ENCODE measurements around the gene CMTM1. TPM values are rescaled to one million over a fixed set of nuclear protein-coding genes. Genes with fewer than 3 reads are reported as not detected.
A peak's percentile ranks its signal among the peaks of the same experiment; 100 is the strongest.

The CMTM1 gene
- total and polyA plus RNA-seq, 2 donors from 2014 or later, result 4.6 TPM; not detected in 1

DNA sequence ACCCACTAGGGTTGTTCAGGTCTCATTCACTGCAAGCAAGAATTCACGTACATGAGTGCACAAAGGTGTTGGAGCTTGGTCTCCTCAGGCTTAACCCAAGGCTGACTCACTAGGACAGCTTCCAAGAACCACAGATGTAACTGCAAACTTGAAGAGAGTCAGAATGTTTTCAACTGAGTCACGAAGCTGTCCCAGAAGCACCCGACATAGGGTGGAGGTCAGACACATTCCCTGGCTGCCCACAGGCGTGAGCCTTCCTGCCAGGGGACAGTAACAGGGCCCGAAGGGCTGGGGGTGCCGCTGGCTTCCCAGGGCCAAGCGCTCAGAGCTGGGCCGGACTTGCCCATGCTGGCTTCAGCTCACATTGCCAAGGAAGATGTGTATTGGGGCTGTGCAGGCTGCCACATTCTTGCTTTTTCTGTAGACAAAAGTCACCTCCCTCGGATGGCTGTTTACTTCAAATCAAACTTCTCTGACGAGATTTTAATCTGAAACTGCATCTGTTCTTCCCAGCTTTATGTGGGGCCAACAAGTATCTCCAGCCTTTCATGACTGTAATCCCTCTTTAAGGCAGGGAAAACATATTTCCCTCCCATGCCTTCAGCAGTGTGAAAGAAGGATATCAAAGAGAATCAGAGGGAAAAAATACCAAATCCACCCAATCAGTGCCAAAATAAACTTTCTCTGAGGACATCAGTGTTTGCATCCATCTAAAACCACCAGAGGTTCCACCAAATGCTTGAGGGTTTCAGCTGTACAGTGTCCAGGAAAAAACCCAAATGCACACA, 52.5 kb downstream of the CMTM1 start:
- FAIRE-seq, result no peak
- TF ChIP-seq, protein P1, sequence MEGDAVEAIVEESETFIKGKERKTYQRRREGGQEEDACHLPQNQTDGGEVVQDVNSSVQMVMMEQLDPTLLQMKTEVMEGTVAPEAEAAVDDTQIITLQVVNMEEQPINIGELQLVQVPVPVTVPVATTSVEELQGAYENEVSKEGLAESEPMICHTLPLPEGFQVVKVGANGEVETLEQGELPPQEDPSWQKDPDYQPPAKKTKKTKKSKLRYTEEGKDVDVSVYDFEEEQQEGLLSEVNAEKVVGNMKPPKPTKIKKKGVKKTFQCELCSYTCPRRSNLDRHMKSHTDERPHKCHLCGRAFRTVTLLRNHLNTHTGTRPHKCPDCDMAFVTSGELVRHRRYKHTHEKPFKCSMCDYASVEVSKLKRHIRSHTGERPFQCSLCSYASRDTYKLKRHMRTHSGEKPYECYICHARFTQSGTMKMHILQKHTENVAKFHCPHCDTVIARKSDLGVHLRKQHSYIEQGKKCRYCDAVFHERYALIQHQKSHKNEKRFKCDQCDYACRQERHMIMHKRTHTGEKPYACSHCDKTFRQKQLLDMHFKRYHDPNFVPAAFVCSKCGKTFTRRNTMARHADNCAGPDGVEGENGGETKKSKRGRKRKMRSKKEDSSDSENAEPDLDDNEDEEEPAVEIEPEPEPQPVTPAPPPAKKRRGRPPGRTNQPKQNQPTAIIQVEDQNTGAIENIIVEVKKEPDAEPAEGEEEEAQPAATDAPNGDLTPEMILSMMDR (IDR thresholded peaks at IDR 0.05; ENCODE audit: borderline replicate concordance, extremely low read depth, insufficient read depth), result no peak
- Histone ChIP-seq H3K36me3 (ENCODE audit: control insufficient read depth in 2 of 3, insufficient read depth in 3 of 3, low read length in 3 of 3) (peaks cover 0 to 39% (median 15%) of the 10 kb centered on the region in 3 donors), H3K4me3 (ENCODE audit: low read length in 3 of 3) (no peak overlapping the region), H3K4me1 (ENCODE audit: control insufficient read depth in 2 of 3, insufficient read depth in 2 of 3, low read depth in 1 of 3, low read length in 3 of 3) (no peaks in the 10 kb centered on the region), H3K9me3 (ENCODE audit: control insufficient read depth in 2 of 3, insufficient read depth in 1 of 3, low read length in 3 of 3) (no peaks in the 10 kb centered on the region), H3K27ac (ENCODE audit: low read depth in 2 of 2, low read length in 2 of 2) (no peak overlapping the region), H3K27me3 (ENCODE audit: control insufficient read depth, insufficient read depth, low read length) (no peaks in the 10 kb centered on the region), H3K9ac (ENCODE audit: low read length in 3 of 3) (no peak overlapping the region)
- intact Hi-C loops (cut with DNase I), result no loop called here
- no peak for DNase-seq

- DNase-seq, result peak in 3 of 5 donors; percentile 38 to 67 (median 39)
Observed at GRCh38 chr16:66619534-66620428, 53.5 kb downstream of the CMTM1 start.

DNA sequence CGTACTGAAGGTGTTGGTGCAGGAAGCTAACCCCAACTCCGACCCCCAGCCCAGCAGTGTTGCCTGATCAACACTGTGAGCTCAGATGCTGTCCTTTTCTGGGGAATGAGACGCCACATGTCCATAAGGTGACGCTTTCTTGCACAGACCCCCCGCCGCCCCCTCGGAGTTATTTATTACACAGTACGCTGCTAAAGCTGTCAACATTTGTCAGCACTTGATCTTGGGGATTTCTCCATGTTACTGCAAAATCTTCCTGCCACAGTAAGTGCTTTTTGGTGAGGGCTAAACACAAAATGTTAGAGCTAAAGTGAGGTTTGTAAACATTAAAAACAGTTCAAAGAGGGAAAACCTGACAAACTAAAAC, 54.2 kb downstream of the CMTM1 start:
- H3K27ac ChIP-seq (ENCODE audit: low read depth in 2 of 2, low read length in 2 of 2), result no peak overlapping the region
- intact Hi-C loops (cut with DNase I), result no loop called here
- H3K9ac ChIP-seq (ENCODE audit: low read length in 3 of 3), result no peak overlapping the region

More at GRCh38 chr16:66619534-66620428, 53.5 kb downstream of the CMTM1 start:
- H3K9ac ChIP-seq (ENCODE audit: low read length in 3 of 3), result no peak overlapping the region
- intact Hi-C loops (cut with DNase I), result no loop called here
- H3K4me3 ChIP-seq (ENCODE audit: low read length in 3 of 3), result no peak overlapping the region
- no peak for FAIRE-seq
- H3K4me1 ChIP-seq (ENCODE audit: control insufficient read depth in 2 of 3, insufficient read depth in 2 of 3, low read depth in 1 of 3, low read length in 3 of 3), result no peaks in the 10 kb centered on the region
- H3K27me3 ChIP-seq (ENCODE audit: control insufficient read depth, insufficient read depth, low read length), result no peaks in the 10 kb centered on the region
- TF ChIP-seq, protein P1 (IDR thresholded peaks at IDR 0.05; ENCODE audit: borderline replicate concordance, extremely low read depth, insufficient read depth), result no peak
- no peaks in the 10 kb centered on the region for H3K9me3 ChIP-seq (ENCODE audit: control insufficient read depth in 2 of 3, insufficient read depth in 1 of 3, low read length in 3 of 3)
- H3K27ac ChIP-seq (ENCODE audit: low read depth in 2 of 2, low read length in 2 of 2), result no peak overlapping the region
- H3K36me3 ChIP-seq (ENCODE audit: control insufficient read depth in 2 of 3, insufficient read depth in 3 of 3, low read length in 3 of 3), result peaks cover 0 to 33% (median 15%) of the 10 kb centered on the region in 3 donors

More for the DNA sequence above, 54.2 kb downstream of the CMTM1 start:
- DNase-seq (peak in 3 of 5 donors; percentile 33 to 47 (median 37)), FAIRE-seq (no peak)
- Histone ChIP-seq H3K9me3 (ENCODE audit: control insufficient read depth in 2 of 3, insufficient read depth in 1 of 3, low read length in 3 of 3) (no peaks in the 10 kb centered on the region), H3K4me1 (ENCODE audit: control insufficient read depth in 2 of 3, insufficient read depth in 2 of 3, low read depth in 1 of 3, low read length in 3 of 3) (no peaks in the 10 kb centered on the region), H3K27me3 (ENCODE audit: control insufficient read depth, insufficient read depth, low read length) (no peaks in the 10 kb centered on the region), H3K4me3 (ENCODE audit: low read length in 3 of 3) (no peak overlapping the region), H3K36me3 (ENCODE audit: control insufficient read depth in 2 of 3, insufficient read depth in 3 of 3, low read length in 3 of 3) (peaks cover 0 to 30% (median 15%) of the 10 kb centered on the region in 3 donors)
- TF ChIP-seq, protein P1 (IDR thresholded peaks at IDR 0.05; ENCODE audit: borderline replicate concordance, extremely low read depth, insufficient read depth), result no peak

Measured in kidney (tissue), 14 donors.